ENCODE data around the gene POLD1. TPM values are rescaled to one million over a fixed set of nuclear protein-coding genes. Genes with fewer than 3 reads are reported as not detected.
A peak's percentile ranks its signal among the peaks of the same experiment; 100 is the strongest.

The POLD1 gene
- total RNA-seq, 2 experiments from 2014 or later = 191 to 196 TPM

DNA sequence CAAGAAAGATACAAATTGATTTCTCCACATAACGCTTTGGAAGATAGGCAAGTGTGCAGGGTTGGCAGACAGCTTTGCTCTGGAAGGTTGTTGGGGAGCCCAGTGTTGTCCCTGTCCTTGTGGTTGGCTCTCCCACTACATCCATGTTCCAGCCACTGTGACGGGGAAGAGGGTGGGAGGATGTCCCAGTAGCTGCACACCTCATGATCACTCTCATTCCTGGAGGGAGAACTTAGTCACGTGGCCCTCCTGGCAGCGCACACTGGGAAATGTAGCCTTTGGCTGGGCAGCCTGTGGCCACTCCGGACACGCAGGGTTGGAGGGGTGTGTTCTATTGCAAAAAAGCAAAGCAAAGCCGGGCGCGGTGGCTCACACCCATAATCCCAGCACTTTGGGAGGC, 9.9 kb downstream of the POLD1 start:
- peaks cover 32% of the 10 kb centered on the region for H3K36me3 Mint-ChIP-seq
- no peaks in the 10 kb centered on the region for H3K4me1 Mint-ChIP-seq
- H3K27ac Mint-ChIP-seq = no peak overlapping the region
- no peaks in the 10 kb centered on the region for H3K27me3 Mint-ChIP-seq
- H3K4me3 Mint-ChIP-seq = no peak overlapping the region
- DNase-seq = no peak
- no peaks in the 10 kb centered on the region for H3K9me3 Mint-ChIP-seq

DNA sequence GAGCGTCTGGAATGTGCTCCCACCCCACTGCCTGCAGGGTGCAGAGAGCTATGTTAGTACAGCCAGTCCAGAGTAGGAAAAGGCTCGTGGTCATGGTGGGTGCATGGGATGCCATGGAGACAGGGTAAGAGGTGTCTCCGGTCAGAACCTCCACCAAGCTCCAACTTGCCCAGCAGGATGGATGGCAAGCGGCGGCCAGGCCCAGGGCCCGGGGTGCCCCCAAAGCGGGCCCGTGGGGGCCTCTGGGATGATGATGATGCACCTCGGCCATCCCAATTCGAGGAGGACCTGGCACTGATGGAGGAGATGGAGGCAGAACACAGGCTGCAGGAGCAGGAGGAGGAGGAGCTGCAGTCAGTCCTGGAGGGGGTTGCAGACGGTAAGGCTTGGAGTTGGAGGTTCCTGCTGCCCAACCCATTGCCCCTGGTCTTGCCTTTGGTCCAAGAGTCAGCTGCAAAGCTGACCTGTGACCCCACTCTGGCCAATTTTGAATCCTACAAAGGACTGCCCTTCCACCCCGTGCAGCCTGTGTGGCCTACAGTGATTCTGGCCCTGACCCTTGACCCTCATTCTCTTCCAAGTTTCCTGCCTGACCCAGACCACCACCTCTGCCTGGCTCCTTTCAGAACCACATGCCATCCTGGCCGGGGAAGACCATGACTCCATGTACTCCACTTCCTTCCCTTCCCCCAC, 14.7 kb downstream of the POLD1 start:
- DNase-seq = no peak
- Mint-ChIP-seq H3K4me3 (no peak overlapping the region), H3K27ac (no peak overlapping the region), H3K36me3 (peaks cover 11% of the 10 kb centered on the region), H3K9me3 (no peaks in the 10 kb centered on the region), H3K4me1 (peaks cover 2% of the 10 kb centered on the region), H3K27me3 (no peaks in the 10 kb centered on the region)

DNA sequence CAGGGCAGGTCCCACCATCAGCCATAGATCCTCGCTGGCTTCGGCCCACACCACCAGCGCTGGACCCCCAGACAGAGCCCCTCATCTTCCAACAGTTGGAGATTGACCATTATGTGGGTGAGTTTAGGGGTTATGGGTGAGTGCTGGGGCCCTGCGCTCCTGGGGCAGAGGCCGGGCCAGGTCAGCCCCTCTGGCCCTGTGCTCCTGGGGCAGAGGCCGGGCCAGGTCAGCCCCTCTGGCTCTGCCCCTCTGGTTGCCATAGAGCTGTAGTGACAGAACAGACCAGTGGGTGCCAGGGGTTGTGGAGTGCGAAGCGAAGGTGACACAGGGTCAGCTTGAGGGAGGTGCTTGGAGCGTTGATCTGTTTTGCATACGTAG, 15.2 kb downstream of the POLD1 start:
- Mint-ChIP-seq H3K9me3 (no peaks in the 10 kb centered on the region), H3K4me1 (peaks cover 2% of the 10 kb centered on the region), H3K36me3 (peaks cover 7% of the 10 kb centered on the region), H3K27me3 (no peaks in the 10 kb centered on the region), H3K27ac (no peak overlapping the region), H3K4me3 (no peak overlapping the region)
- no peak for DNase-seq

DNA sequence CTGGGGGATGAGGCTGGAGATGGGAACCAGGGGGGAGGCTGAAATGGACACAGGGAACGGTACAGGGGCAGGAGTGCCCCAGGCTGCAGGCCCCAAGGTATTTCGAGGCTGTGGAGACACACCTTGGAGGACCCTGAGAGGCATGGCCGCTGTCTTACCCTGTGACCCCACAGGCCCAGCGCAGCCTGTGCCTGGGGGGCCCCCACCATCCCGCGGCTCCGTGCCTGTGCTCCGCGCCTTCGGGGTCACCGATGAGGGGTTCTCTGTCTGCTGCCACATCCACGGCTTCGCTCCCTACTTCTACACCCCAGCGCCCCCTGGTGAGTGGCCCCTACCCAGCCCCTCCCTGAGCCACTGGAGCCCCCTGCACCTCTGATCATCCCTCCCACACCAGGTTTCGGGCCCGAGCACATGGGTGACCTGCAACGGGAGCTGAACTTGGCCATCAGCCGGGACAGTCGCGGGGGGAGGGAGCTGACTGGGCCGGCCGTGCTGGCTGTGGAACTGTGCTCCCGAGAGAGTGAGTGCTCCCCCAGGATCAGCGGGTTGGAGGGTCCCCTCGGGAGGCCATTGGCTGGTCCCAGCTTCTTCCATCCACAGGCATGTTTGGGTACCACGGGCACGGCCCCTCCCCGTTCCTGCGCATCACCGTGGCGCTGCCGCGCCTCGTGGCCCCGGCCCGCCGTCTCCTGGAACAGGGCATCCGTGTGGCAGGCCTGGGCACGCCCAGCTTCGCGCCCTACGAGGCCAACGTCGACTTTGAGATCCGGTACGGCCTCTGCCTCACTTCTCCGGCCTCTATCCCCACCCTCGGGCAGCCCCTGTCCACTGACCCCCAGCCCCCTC, 17.7 kb downstream of the POLD1 start:
- Mint-ChIP-seq H3K27ac (no peak overlapping the region), H3K9me3 (no peaks in the 10 kb centered on the region), H3K4me3 (no peak overlapping the region), H3K36me3 (peaks cover 12% of the 10 kb centered on the region), H3K4me1 (peaks cover 2% of the 10 kb centered on the region), H3K27me3 (no peaks in the 10 kb centered on the region)
- DNase-seq = no peak

DNA sequence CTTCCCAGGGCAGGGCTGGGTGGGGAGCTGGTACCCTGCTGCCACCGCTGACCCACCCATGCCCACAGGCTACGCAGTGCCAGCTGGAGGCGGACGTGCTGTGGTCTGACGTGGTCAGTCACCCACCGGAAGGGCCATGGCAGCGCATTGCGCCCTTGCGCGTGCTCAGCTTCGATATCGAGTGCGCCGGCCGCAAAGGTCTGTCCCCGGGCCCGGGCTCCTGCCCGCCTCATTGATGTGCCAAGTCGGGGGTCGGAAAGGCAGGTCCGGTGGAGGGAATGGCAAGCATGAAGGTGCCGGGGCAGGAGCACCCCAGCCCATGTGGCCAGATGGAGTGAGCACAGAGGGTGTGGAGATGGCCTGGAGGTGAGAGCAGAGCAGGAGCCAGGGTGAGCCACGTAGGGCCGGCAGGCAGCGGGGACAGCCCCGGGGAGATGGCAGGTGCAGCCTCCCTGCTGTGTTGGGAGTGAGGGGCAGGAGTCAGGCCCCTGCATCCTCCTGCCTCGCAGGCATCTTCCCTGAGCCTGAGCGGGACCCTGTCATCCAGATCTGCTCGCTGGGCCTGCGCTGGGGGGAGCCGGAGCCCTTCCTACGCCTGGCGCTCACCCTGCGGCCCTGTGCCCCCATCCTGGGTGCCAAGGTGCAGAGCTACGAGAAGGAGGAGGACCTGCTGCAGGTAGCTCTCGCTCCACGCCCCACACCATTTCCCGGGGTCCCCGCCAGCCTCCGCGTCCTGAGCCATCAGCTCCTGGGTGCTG, 18.6 kb downstream of the POLD1 start:
- Mint-ChIP-seq H3K9me3 (no peaks in the 10 kb centered on the region), H3K27ac (no peak overlapping the region), H3K4me3 (no peak overlapping the region), H3K27me3 (no peaks in the 10 kb centered on the region), H3K4me1 (peaks cover 2% of the 10 kb centered on the region), H3K36me3 (peaks cover 15% of the 10 kb centered on the region)
- no peak for DNase-seq

DNA sequence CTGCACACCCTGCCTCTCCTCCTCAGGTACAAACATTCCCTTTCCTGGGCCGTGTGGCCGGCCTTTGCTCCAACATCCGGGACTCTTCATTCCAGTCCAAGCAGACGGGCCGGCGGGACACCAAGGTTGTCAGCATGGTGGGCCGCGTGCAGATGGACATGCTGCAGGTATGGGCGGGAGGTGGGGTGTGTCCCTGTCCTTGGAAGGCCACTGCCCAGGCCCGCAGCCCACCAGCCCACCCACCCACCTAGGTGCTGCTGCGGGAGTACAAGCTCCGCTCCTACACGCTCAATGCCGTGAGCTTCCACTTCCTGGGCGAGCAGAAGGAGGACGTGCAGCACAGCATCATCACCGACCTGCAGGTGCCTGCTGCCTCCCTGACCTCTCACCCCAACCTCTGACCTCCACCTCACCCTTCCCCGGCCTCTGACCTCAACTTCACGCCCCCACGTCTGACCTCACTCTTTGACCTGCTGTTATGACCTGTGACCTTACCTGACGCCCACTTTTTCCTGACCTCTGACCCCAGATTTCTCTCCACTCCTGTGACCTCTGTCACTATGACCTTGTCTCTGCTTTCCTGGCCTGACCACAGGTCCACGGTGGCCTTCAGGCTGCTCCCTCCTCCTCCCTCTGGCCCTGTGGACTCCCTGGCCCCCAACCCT, 22.1 kb downstream of the POLD1 start:
- Mint-ChIP-seq H3K27ac (no peak overlapping the region), H3K4me1 (no peaks in the 10 kb centered on the region), H3K27me3 (no peaks in the 10 kb centered on the region), H3K36me3 (peaks cover 25% of the 10 kb centered on the region), H3K4me3 (no peak overlapping the region), H3K9me3 (no peaks in the 10 kb centered on the region)
- DNase-seq = no peak

DNA sequence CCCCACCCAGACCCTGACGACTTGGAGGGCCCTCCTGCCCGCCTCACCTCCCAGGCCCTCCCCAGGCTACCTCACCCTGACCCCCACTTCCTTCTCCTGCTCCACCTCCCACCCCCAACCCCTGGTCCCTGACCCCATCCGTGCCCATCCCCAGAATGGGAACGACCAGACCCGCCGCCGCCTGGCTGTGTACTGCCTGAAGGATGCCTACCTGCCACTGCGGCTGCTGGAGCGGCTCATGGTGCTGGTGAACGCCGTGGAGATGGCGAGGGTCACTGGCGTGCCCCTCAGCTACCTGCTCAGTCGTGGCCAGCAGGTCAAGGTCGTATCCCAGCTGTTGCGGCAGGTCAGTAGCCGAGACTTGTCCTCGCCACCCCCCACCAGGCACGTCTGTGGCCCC, 22.7 kb downstream of the POLD1 start:
- H3K4me3 Mint-ChIP-seq = no peak overlapping the region
- H3K27ac Mint-ChIP-seq = peak overlapping the region; percentile 8
- peaks cover 29% of the 10 kb centered on the region for H3K36me3 Mint-ChIP-seq
- DNase-seq = no peak
- H3K27me3 Mint-ChIP-seq = no peaks in the 10 kb centered on the region
- no peaks in the 10 kb centered on the region for H3K4me1 Mint-ChIP-seq
- no peaks in the 10 kb centered on the region for H3K9me3 Mint-ChIP-seq

DNA sequence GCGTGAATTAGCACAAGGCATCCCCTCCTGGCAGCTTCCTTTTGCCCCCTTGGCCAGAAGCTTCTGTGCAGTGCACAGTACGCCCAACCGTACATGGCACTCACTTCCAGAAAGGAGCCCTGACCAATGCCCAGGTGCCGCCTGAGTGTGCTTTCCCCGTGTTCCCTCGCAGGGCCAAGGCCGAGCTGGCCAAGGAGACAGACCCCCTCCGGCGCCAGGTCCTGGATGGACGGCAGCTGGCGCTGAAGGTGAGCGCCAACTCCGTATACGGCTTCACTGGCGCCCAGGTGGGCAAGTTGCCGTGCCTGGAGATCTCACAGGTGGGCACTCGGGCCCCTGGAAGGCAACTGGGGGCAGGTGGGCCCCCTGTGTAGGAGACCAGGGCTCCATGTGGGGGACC, 25.2 kb downstream of the POLD1 start:
- no peak overlapping the region for H3K27ac Mint-ChIP-seq

DNA sequence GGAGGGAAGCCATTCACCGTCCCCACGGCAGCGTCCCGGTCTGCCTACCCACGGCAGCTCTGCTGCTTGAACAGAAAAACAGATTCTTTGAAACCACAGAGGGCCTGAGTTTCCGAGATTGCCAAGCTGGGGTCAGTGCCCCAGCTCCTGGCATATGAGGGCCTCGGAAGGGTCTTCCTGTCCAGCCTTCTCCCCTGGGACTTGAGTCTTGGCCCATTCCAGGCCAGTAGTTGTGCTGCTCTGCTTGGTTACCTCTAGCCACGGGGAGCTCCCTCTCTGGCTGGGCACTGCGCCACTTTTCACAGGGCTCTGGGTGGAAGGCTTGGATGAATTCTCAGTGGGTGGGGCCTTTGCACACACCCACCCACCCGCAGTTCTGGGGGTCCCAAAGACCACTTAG, 26.0 kb downstream of the POLD1 start:
- peaks cover 3% of the 10 kb centered on the region for H3K9me3 Mint-ChIP-seq
- H3K4me1 Mint-ChIP-seq = no peaks in the 10 kb centered on the region
- no peak for DNase-seq
- peaks cover 41% of the 10 kb centered on the region for H3K36me3 Mint-ChIP-seq
- no peaks in the 10 kb centered on the region for H3K27me3 Mint-ChIP-seq
- H3K27ac Mint-ChIP-seq = no peak overlapping the region
- no peak overlapping the region for H3K4me3 Mint-ChIP-seq

More for the DNA sequence above, 25.2 kb downstream of the POLD1 start:
- no peak for DNase-seq
- Mint-ChIP-seq H3K4me1 (no peaks in the 10 kb centered on the region), H3K36me3 (peaks cover 41% of the 10 kb centered on the region), H3K9me3 (peaks cover 3% of the 10 kb centered on the region), H3K4me3 (no peak overlapping the region), H3K27me3 (no peaks in the 10 kb centered on the region)

DNA sequence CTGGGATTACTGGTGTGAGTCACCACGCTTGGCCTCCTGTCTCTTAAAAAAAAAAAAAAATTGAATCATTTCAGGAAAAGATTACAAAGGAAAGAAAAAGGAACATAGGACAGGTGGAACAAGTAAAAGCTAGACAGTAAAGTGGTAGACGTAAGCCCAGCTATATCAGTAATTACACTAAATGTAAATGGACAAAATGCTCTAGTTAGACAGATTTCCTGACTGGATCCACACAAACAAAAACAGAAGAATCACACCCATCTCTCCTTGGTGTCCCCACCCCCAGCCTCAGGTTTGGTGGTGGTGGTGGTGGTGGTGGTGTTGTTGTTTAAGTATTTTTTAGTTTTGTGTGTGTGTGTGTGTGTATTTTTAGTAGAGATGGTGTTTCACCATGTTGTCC, 28.3 kb downstream of the POLD1 start:
- Mint-ChIP-seq H3K4me3 (no peak overlapping the region), H3K27me3 (no peaks in the 10 kb centered on the region), H3K27ac (no peak overlapping the region), H3K36me3 (peaks cover 33% of the 10 kb centered on the region), H3K9me3 (peaks cover 3% of the 10 kb centered on the region), H3K4me1 (no peaks in the 10 kb centered on the region)
- no peak for DNase-seq

DNA sequence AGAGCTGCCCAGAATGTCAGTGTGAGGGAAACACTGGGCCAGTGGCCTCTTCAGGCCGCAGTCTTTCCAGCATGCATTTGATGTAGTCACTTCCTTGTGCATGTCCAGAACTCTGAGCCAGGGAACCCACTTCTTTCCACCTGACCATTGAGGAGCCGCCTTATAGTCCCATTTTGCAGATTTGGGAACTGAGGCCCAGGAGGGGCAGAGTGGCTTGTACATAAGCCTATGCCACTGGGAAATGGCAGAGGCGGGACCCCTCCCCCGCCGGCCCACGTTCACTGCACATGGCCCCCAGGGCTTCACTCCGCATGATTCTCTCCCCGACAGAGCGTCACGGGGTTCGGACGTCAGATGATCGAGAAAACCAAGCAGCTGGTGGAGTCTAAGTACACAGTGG, 28.9 kb downstream of the POLD1 start:
- no peak for DNase-seq
- H3K36me3 Mint-ChIP-seq = peaks cover 33% of the 10 kb centered on the region
- H3K27ac Mint-ChIP-seq = no peak overlapping the region
- no peaks in the 10 kb centered on the region for H3K4me1 Mint-ChIP-seq
- no peaks in the 10 kb centered on the region for H3K27me3 Mint-ChIP-seq
- H3K4me3 Mint-ChIP-seq = no peak overlapping the region
- H3K9me3 Mint-ChIP-seq = peaks cover 3% of the 10 kb centered on the region

DNA sequence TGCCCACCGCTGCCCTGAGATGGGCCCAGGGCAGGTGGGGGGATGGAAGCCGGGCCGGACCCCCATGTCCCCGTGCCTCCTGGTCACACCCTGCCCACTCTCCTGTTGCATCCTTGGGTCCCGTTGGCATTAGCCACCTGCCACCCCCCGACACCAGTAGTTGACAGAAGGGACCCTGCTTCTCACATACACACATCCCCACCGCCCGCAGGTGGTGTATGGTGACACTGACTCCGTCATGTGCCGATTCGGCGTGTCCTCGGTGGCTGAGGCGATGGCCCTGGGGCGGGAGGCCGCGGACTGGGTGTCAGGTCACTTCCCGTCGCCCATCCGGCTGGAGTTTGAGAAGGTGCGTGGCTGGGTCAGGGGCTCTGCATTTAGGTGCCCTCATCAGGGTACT, 29.4 kb downstream of the POLD1 start:
- Mint-ChIP-seq H3K36me3 (peaks cover 32% of the 10 kb centered on the region), H3K4me1 (no peaks in the 10 kb centered on the region), H3K27ac (no peak overlapping the region), H3K9me3 (peaks cover 3% of the 10 kb centered on the region), H3K27me3 (peaks cover 4% of the 10 kb centered on the region), H3K4me3 (no peak overlapping the region)
- DNase-seq = no peak

DNA sequence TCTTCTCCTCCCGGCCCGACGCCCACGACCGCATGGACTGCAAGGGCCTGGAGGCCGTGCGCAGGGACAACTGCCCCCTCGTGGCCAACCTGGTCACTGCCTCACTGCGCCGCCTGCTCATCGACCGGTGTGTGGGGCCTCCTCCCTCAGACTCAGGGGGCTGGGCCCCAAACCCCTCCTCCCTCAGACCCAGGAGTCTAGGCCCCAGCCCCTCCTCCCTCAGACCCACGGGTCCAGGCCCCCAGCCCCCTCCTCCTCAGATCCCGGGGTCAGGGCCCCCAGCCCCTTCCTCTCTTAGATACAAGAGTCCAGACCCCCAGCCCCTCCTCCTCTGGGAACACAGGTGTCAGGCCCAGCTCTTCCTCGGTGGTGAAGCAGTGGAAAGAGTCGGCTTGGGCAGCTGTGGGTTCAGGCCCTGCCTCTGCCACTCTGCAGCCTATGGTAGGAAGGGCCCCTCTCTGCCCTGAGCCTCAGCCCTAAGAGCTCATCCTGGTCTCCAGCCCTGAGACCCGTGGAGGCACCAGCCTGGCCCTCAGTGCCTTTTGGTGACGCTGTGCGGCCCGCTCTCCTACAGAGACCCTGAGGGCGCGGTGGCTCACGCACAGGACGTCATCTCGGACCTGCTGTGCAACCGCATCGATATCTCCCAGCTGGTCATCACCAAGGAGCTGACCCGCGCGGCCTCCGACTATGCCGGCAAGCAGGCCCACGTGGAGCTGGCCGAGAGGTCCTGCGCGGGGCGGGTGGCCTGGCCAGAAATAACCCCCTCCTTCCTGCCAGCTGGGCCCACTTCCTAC, 30.9 kb downstream of the POLD1 start:
- peaks cover 8% of the 10 kb centered on the region for H3K4me1 Mint-ChIP-seq

DNA sequence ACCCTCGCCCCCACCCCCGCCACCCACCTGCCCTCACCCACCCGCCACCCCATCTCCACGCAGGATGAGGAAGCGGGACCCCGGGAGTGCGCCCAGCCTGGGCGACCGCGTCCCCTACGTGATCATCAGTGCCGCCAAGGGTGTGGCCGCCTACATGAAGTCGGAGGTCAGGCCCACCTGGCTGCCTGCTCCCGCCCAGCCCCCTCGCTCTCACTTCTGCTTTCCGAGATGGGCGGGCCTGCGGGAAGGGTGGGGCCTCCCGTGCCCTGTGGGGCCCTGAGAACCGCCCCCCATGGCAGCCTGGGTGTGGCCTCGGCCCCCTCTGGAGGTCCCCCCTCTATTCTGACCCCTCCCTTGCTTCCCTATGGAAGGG, 31.5 kb downstream of the POLD1 start:
- Mint-ChIP-seq H3K36me3 (peaks cover 33% of the 10 kb centered on the region), H3K4me3 (no peak overlapping the region), H3K4me1 (peaks cover 11% of the 10 kb centered on the region), H3K27me3 (peaks cover 22% of the 10 kb centered on the region), H3K27ac (no peak overlapping the region), H3K9me3 (peaks cover 3% of the 10 kb centered on the region)
- peak; percentile 50 for DNase-seq

More for the DNA sequence above, 30.9 kb downstream of the POLD1 start:
- H3K36me3 Mint-ChIP-seq = peaks cover 34% of the 10 kb centered on the region
- H3K27me3 Mint-ChIP-seq = peaks cover 16% of the 10 kb centered on the region
- H3K4me3 Mint-ChIP-seq = no peak overlapping the region
- peak; percentile 79 for DNase-seq
- no peak overlapping the region for H3K27ac Mint-ChIP-seq
- peaks cover 3% of the 10 kb centered on the region for H3K9me3 Mint-ChIP-seq
